ENCODE data around the gene TMEM131.
"Not testable (repeated sequence)": the region's sequence is repeated elsewhere in the genome, so short reads cannot be mapped to it uniquely, and the experiment has no call there.

TMEM131 gene

GRCh38 chr2:97724501-97724900 lies 271.2 kb downstream of the TMEM131 start:
- no peak for DNase-seq (ENCODE audit: low read depth, low spot score)

DNA sequence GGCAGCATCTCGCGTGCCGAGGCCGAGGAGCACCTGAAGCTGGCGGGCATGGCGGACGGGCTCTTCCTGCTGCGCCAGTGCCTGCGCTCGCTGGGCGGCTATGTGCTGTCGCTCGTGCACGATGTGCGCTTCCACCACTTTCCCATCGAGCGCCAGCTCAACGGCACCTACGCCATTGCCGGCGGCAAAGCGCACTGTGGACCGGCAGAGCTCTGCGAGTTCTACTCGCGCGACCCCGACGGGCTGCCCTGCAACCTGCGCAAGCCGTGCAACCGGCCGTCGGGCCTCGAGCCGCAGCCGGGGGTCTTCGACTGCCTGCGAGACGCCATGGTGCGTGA lies 271.7 kb downstream of the TMEM131 start:
- DNase-seq (ENCODE audit: low read depth, low spot score): no peak

DNA sequence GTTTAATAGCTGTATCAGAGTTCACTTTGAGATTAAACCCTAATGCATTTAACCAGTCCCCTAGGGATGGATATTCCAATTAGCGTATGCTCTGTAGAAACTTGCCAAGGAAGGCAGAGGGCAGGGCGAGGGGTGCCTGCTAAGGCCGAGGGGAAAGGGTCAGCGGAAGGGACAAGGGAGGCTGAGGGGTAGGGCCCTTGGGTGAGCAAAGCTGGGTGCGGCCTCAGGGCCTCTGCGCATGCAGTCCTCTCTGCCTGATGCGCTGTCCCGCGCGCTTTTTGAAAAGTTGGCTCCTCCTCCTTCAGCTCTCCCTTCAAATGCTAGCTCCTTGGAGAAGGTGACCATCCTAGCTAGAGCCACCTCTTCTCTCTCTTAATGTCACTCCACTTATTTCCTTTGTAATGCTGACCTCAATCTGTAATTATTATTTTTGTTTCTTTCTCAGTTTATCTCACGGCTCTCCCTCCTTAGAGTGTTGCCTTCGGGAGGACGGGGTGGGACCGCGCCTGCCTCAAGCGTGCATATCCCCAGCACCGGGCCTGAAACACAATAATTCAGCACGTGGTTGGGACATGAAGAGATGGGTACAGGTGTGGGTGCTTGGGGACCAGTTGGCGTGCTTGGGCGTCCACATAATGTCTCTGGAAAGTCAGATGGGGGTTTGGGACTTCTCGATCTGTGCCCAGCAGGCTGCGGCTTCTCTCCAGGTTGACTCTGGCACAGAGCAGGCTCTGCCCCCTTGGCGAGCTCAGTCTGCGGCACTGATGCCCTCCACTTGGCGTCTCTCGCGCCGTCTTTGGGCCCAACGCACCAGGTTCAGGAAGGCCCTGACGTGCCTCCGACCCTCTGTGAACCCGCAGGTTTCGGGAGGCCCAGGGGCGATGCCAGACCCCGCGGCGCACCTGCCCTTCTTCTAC lies 272.3 kb downstream of the TMEM131 start:
- DNase-seq (ENCODE audit: low read depth, low spot score): no peak

- no peak for DNase-seq (ENCODE audit: low read depth, low spot score)
These were observed 273.5 kb downstream of the TMEM131 start for GRCh38 chr2:97722227-97722626.

GRCh38 chr2:97720746-97721145 lies 275.0 kb downstream of the TMEM131 start:
- no peak for DNase-seq (ENCODE audit: low read depth, low spot score)

DNA sequence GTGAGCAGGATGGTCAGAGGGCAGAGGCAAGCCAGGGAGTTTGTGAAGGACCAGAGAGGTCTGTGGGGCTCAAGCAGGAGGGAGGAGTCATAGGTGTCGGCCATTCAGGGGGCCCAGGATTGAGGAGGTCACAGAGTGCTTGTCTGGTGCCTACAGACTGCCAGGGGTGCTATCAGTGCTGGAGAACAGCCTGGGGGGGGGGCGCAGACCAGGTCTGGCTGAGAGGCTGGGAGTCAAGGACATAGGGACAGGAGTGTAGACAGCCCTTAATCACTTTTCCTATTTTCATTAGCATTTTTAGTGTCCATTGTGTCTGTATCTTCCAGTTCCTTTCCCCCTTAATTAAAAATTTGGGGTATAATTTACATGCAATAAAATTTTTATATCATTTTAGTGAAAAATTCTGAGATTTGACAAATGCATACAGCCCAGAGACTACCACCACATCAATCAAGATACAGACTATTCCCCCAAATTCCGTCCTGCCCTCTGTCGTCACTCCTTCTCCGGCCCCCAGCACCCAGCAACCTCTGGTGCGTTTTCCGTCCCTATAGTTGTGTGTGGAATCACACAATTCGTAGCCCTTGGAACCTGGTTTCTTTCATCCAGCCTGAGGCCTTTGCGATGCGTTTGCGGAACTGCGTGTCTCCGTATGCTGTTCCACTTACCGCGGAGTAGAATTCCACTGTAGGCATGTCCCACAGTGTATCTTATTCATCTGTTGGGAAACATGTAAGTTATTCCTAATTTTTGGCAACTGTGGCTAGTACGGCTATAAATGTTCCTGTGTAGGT lies 276.2 kb downstream of the TMEM131 start:
- DNase-seq (ENCODE audit: low read depth, low spot score): no peak

DNA sequence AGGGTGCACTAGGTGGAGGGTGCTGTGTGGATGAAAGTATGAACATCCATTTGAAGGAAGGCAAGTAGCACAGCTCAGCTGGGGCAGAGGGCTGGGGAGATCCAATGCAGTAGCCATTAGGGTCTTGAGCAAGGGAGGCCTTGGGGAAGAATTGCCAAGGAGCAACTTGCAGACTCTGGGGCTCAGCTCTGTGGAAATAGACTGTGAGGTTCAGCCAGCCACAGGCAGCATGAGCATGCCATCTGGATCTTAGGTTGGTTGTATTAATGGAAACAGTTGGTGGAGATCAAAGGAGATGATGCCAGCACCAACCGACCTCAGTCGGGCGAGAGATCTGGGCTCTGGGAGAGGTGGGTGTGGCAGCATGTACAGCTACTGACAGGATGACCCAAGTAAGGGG lies 276.8 kb downstream of the TMEM131 start:
- no peak for DNase-seq (ENCODE audit: low read depth, low spot score)

- no peak for DNase-seq (ENCODE audit: low read depth, low spot score)
These were observed 277.5 kb downstream of the TMEM131 start for GRCh38 chr2:97718051-97718882.

GRCh38 chr2:97717613-97717995 lies 278.1 kb downstream of the TMEM131 start:
- DNase-seq (ENCODE audit: low read depth, low spot score): no peak

GRCh38 chr2:97716695-97717612 lies 278.8 kb downstream of the TMEM131 start:
- DNase-seq (ENCODE audit: low read depth, low spot score): no peak

DNA sequence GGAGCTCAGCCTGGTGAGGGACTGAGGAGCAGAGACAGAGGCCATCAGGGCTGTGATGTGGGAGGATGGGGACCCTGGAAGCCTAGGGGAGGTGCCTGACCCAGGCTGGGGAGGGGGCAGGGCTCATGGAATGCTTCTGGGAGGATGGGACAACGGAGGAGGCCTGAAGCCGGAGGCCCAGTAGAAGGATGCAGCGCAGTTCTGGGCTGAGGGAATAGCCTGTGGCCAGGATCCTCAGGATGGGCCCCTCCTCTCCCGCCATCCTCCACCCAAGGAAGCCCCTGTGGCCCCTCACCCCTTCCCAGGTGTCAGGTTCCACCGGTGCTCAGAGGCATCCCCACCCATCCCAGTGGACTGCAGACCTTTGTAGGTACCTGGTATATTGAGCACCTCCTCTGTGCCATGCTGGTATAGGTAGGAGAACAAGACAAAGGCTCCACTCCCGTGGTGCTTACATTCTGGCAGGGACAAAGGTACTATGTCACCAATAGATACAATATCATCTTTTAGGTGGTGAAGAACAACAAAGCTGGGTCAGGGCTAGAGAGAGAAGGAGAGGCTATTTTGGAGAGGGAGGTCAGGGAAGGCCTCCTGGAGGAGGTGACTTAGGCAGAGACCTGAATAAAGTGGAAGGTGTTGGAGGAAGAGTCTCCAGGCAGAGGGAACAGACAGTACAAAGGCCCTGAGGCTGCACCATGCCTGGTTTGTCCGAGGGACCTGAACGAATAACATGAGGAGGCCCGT lies 279.6 kb downstream of the TMEM131 start:
- DNase-seq (ENCODE audit: low read depth, low spot score): no peak

- no peak for DNase-seq (ENCODE audit: low read depth, low spot score)
These were observed 280.6 kb downstream of the TMEM131 start for GRCh38 chr2:97714950-97715652.

DNA sequence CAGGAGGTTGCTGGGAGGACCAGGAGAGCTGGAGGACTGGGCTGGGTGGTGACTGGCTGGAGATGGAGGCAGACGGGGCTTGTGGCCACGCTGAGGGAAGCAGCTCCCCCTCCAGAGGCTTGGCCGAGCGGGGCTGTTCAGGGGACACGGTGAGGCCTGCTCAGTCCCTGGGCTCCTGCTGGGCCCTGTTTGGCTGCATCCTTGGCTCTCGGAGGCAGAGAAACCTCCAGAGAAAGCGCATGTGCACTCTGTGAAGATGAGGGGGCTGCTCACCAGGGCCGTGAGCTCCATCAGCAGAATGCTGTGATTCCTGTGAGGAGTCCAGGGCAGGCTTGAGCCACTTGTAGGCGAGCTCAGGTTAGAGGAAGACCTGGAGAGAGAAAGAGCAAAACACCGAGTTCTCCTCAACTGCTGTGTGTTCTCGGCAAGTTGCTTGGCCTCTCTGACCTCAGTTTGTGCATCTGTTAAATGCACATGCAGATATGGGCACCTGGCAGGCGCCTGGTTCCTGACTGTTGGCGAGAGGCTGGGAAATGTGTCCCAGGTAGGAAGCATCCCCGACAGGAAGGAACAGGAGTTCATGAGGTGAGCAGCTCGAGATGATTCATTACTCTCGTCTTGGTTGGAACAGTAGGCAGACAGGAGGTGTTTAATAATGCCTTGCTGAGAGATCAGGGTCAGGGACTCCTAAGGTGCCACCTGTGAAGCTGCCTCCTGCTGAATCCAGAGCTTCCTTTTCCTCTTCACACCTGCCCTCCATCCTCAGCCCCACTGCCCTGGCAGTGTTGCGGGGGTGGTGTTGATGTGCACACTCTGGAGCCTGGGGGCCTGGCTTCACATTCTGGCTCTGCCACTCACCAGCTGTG lies 281.4 kb downstream of the TMEM131 start:
- no peak for DNase-seq (ENCODE audit: low read depth, low spot score)

DNA sequence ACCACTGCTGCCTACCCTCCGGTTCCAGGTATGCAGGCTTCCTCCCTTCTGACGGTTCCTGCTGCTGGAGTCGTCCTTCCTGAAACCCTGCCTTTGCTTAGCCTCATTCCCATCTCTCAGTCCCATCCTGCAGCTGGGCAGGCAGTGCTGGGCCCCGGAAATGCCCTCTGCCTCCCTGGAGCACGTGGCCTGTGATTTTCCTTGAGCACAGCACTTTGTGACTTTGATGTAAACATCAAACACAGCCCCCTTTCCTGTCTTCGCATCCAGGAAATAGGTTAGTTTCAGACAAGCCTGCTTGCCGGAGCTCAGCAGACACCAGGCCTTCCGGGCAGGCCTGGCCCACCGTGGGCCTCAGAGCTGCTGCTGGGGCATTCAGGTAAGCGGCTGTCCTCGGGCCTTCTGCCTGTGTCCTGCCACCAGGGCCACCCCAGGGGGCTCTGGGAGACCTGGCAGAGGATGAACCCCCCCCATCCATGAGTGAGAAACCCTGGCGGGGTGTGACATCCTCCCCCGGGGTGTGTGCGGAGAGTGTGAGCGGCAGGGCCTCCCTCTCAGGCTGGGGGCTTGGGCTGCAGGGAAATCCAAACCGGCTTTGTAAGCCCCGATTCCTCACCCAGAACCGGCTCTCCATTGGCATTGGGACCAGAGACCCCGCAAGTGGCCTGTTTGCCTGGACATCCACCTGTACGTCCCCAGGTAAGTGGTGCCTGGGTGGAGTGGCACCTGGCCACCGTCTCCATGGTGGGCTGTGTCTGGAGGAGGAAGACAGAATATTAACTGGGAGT lies 282.3 kb downstream of the TMEM131 start, which contains the start of gene ZAP70:
ZAP70 (plus strand) TSS at position 281 of the 788 bp plus-strand sequence. CDS start 10,461 bp downstream, outside the sequence.
- no peak for DNase-seq (ENCODE audit: low read depth, low spot score)

GRCh38 chr2:97712693-97713295 lies 283.0 kb downstream of the TMEM131 start:
- DNase-seq (ENCODE audit: low read depth, low spot score): no peak

- not testable (repeated sequence) for DNase-seq (ENCODE audit: low read depth, low spot score)
These were observed 283.6 kb downstream of the TMEM131 start for GRCh38 chr2:97712175-97712574.

GRCh38 chr2:97711394-97711711 lies 284.4 kb downstream of the TMEM131 start:
- DNase-seq (ENCODE audit: low read depth, low spot score): no peak

Data from brain pericyte (primary cell).